HEK293 (cell line): ENCODE results near the gene NPIPB2.

ENCODE experiments used
- GFI1B ChIP-seq: fragments of 450-650 bp; formaldehyde crosslinking; IDR thresholded peaks from 2 replicates; pipeline ENCODE4 v1.5.1; 2016; ENCODE audit warnings: missing biosample characterization, missing genetic modification characterization
- IKZF3 ChIP-seq: fragments of 450-650 bp; IDR thresholded peaks from 2 replicates; pipeline ENCODE4 v1.5.0; 2018; ENCODE audit warnings: missing biosample characterization, mild to moderate bottlenecking, missing genetic modification characterization, moderate library complexity
- REST ChIP-seq: fragments of 450-650 bp; formaldehyde crosslinking; IDR thresholded peaks from 2 replicates; pipeline ENCODE4 v1.5.1; 2016; ENCODE audit warnings: missing biosample characterization, missing genetic modification characterization
- TSHZ1 ChIP-seq: fragments of 450-650 bp; formaldehyde crosslinking; IDR thresholded peaks from 2 replicates; pipeline ENCODE4 v1.5.1; 2016; ENCODE audit warnings: missing biosample characterization, missing genetic modification characterization, borderline replicate concordance
- ZFHX2 ChIP-seq: fragments of 450-650 bp; formaldehyde crosslinking; conservative IDR thresholded peaks from 2 replicates; pipeline ENCODE4 v1.5.1; 2016; ENCODE audit warnings: missing biosample characterization, missing genetic modification characterization
- ZNF10 ChIP-seq: fragments of 450-650 bp; formaldehyde crosslinking; IDR thresholded peaks from 2 replicates; pipeline ENCODE4 v1.5.1; 2017; ENCODE audit warnings: missing biosample characterization, missing genetic modification characterization
- ZNF132 ChIP-seq: fragments of 450-650 bp; formaldehyde crosslinking; IDR thresholded peaks from 2 replicates; pipeline ENCODE4 v1.5.1; 2017; ENCODE audit warnings: missing biosample characterization, missing genetic modification characterization, borderline replicate concordance
- ZNF140 ChIP-seq: fragments of 450-650 bp; formaldehyde crosslinking; IDR thresholded peaks from 2 replicates; pipeline ENCODE4 v1.5.1; 2016; ENCODE audit warnings: missing biosample characterization, missing genetic modification characterization
- ZNF146 ChIP-seq: fragments of 450-650 bp; formaldehyde crosslinking; IDR thresholded peaks from 2 replicates; pipeline ENCODE4 v1.5.1; 2016; ENCODE audit warnings: missing biosample characterization, missing genetic modification characterization
- ZNF157 ChIP-seq: fragments of 450-650 bp; formaldehyde crosslinking; IDR thresholded peaks from 2 replicates; pipeline ENCODE4 v1.5.1; 2016; ENCODE audit warnings: missing biosample characterization, missing genetic modification characterization
- ZNF174 ChIP-seq: fragments of 450-650 bp; formaldehyde crosslinking; IDR thresholded peaks from 2 replicates; pipeline ENCODE4 v1.5.0; 2017; ENCODE audit warnings: missing biosample characterization, mild to moderate bottlenecking, missing genetic modification characterization
- ZNF175 ChIP-seq: fragments of 450-650 bp; formaldehyde crosslinking; IDR thresholded peaks from 2 replicates; pipeline ENCODE4 v1.5.1; 2016; ENCODE audit warnings: missing biosample characterization, missing genetic modification characterization
- ZNF2 ChIP-seq: fragments of 450-650 bp; formaldehyde crosslinking; IDR thresholded peaks from 2 replicates; pipeline ENCODE4 v1.5.1; 2016; ENCODE audit warnings: missing biosample characterization, missing genetic modification characterization
- ZNF341 ChIP-seq: fragments of 450-650 bp; formaldehyde crosslinking; IDR thresholded peaks from 2 replicates; pipeline ENCODE4; 2016; ENCODE audit warnings: low read depth, missing biosample characterization, missing genetic modification characterization
- ZNF354C ChIP-seq: fragments of 450-650 bp; formaldehyde crosslinking; IDR thresholded peaks from 2 replicates; pipeline ENCODE4 v1.5.1; 2016; ENCODE audit warnings: missing biosample characterization, missing genetic modification characterization, low read depth, borderline replicate concordance
- ZNF366 ChIP-seq: fragments of 450-650 bp; formaldehyde crosslinking; conservative IDR thresholded peaks from 2 replicates; pipeline ENCODE4 v1.5.1; 2016; ENCODE audit warnings: missing biosample characterization, missing genetic modification characterization
- ZNF433 ChIP-seq: fragments of 450-650 bp; formaldehyde crosslinking; IDR thresholded peaks from 2 replicates; pipeline ENCODE4 v1.5.1; 2016; ENCODE audit warnings: missing biosample characterization, missing genetic modification characterization, low read depth
- ZNF518A ChIP-seq: fragments of 450-650 bp; formaldehyde crosslinking; conservative IDR thresholded peaks from 2 replicates; pipeline ENCODE4 v1.5.1; 2016; ENCODE audit warnings: low read depth, missing biosample characterization, missing genetic modification characterization
- ZNF548 ChIP-seq: fragments of 450-650 bp; formaldehyde crosslinking; IDR thresholded peaks from 2 replicates; pipeline ENCODE4 v1.5.1; 2016; ENCODE audit warnings: missing biosample characterization, missing genetic modification characterization
- ZSCAN5A ChIP-seq: fragments of 450-650 bp; formaldehyde crosslinking; IDR thresholded peaks from 2 replicates; pipeline ENCODE4 v1.5.1; 2016; ENCODE audit warnings: missing biosample characterization, missing genetic modification characterization
- TF ChIP-seq, protein P1 (sequence below): fragments of 450-650 bp; formaldehyde crosslinking; IDR thresholded peaks from 2 replicates; pipeline ENCODE4 v1.5.1; 2016; ENCODE audit warnings: missing biosample characterization, missing genetic modification characterization
- TF ChIP-seq, protein P2 (sequence below): fragments of 450-650 bp; formaldehyde crosslinking; IDR thresholded peaks from 2 replicates; pipeline ENCODE4 v1.5.1; 2016; ENCODE audit warnings: missing biosample characterization, missing genetic modification characterization, borderline replicate concordance

Gene NPIPB2

DNA sequence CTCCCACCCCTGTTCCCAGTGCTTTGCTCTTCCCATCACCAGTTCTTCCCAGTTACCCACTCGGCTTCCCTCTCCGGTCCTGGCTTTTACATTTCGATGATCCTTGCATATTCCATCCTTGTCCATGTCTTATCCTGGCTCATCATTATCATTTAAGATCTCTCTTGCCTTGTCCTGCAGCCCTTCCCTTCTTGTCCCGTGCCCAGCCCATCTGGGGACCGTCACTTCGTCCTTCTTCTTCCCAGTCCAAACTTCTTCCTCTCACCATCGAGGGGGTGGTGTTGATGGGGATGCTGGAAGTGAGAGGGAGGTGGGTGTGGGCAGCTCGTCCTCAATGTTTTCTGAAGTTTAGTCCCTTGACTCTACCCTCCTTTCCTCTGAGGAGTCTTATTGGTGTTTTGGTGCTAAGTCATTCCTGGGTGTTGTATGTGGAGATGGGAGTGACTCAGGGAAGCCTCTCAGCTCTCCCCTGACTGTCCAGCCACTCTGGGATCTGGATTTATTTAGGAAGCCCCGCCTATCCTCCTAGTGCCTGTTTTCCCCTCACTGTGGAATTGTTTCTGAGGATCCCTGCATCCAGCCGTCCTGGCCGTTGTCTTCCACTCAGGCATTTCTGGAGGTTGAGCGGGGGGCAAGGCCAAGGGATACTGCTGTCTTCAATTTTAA is 35.7 kb upstream of the NPIPB2 start (continued):
- no peak; the same call in 1 of the 2 replicates for TF ChIP-seq ZNF2 (tag by site-specific recombination)
- TF ChIP-seq ZSCAN5A (tag by site-specific recombination): no peak
- TF ChIP-seq ZNF140 (tag by site-specific recombination): no peak
- TF ChIP-seq ZNF174 (tag by site-specific recombination): no peak
- TF ChIP-seq ZNF354C (tag by site-specific recombination): no peak
- TF ChIP-seq ZNF157 (tag by site-specific recombination): no peak
- TF ChIP-seq ZNF10: no peak
- TF ChIP-seq ZNF341 (tag by site-specific recombination): peak; percentile 97
- TF ChIP-seq, protein P1, sequence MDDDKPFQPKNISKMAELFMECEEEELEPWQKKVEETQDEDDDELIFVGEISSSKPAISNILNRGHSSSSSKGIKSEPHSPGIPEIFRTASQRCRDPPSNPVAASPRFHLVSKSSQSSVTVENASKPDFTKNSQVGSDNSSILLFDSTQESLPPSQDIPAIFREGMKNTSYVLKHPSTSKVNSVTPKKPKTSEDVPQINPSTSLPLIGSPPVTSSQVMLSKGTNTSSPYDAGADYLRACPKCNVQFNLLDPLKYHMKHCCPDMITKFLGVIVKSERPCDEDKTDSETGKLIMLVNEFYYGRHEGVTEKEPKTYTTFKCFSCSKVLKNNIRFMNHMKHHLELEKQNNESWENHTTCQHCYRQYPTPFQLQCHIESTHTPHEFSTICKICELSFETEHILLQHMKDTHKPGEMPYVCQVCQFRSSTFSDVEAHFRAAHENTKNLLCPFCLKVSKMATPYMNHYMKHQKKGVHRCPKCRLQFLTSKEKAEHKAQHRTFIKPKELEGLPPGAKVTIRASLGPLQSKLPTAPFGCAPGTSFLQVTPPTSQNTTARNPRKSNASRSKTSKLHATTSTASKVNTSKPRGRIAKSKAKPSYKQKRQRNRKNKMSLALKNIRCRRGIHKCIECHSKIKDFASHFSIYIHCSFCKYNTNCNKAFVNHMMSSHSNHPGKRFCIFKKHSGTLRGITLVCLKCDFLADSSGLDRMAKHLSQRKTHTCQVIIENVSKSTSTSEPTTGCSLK (tag by site-specific recombination): no peak
- no peak for TF ChIP-seq ZNF518A (tag by site-specific recombination)
- peak; percentile 63 for TF ChIP-seq ZNF366 (tag by site-specific recombination)
- TF ChIP-seq IKZF3 (tag by site-specific recombination): peak; percentile 40
- TF ChIP-seq ZNF132: no peak
- no peak for TF ChIP-seq ZNF433 (tag by site-specific recombination)
- no peak for TF ChIP-seq GFI1B (tag by site-specific recombination)
- TF ChIP-seq, protein P2, sequence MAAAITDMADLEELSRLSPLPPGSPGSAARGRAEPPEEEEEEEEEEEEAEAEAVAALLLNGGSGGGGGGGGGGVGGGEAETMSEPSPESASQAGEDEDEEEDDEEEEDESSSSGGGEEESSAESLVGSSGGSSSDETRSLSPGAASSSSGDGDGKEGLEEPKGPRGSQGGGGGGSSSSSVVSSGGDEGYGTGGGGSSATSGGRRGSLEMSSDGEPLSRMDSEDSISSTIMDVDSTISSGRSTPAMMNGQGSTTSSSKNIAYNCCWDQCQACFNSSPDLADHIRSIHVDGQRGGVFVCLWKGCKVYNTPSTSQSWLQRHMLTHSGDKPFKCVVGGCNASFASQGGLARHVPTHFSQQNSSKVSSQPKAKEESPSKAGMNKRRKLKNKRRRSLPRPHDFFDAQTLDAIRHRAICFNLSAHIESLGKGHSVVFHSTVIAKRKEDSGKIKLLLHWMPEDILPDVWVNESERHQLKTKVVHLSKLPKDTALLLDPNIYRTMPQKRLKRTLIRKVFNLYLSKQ (tag by site-specific recombination): no peak
- no peak for TF ChIP-seq TSHZ1
- no peak for TF ChIP-seq ZNF175 (tag by site-specific recombination)
- peak; percentile 62 for TF ChIP-seq ZFHX2 (tag by site-specific recombination)
- no peak for TF ChIP-seq ZNF548 (tag by site-specific recombination)
- no peak for TF ChIP-seq REST
- no peak for TF ChIP-seq ZNF146 (tag by site-specific recombination)
